ENCODE data around the gene RPL10A.

DNA sequence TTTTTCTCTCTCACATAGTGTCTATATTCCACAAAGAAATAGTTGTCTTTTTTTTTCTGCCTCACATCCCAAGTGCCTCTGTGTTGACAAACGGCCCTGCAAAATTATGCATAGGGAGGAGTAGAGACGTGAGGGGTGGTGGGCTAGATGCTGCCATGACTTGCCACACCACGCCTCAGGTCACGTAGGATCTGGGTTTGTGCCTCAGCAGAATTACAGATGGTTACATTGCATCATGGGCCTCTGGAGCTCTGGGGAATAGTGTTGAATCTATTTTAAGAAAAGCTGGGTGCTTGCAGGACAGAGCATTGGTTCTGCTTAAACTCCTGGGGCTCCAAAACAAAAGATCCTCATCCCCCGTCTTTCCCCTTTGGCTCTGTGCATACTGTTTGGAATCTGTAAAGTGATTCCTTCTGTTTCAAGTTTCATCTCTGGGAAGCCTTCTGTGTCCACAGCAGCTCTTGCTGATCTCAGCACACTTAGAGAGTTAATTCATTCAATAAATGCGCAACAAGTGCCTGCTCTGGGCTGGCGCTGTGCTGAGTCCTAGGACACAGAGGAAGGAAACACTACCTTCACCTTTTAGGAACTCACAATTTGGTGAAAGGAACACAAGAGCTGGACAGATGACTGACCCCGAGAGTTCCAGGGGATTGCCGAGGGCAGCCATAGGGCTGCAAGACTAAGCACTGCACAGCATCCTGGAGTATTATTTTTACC lies 13.7 kb upstream of the RPL10A start:
- TF ChIP-seq, protein P1, sequence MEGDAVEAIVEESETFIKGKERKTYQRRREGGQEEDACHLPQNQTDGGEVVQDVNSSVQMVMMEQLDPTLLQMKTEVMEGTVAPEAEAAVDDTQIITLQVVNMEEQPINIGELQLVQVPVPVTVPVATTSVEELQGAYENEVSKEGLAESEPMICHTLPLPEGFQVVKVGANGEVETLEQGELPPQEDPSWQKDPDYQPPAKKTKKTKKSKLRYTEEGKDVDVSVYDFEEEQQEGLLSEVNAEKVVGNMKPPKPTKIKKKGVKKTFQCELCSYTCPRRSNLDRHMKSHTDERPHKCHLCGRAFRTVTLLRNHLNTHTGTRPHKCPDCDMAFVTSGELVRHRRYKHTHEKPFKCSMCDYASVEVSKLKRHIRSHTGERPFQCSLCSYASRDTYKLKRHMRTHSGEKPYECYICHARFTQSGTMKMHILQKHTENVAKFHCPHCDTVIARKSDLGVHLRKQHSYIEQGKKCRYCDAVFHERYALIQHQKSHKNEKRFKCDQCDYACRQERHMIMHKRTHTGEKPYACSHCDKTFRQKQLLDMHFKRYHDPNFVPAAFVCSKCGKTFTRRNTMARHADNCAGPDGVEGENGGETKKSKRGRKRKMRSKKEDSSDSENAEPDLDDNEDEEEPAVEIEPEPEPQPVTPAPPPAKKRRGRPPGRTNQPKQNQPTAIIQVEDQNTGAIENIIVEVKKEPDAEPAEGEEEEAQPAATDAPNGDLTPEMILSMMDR (conservative IDR thresholded peaks at IDR 0.05; ENCODE audit: low read length) = no peak
- TF ChIP-seq EZH2phosphoT487 (IDR thresholded peaks at IDR 0.05; ENCODE audit: borderline replicate concordance, low read depth, low read length) = no peak
